ENCODE results near the gene LDLRAD3.

The LDLRAD3 gene

DNA sequence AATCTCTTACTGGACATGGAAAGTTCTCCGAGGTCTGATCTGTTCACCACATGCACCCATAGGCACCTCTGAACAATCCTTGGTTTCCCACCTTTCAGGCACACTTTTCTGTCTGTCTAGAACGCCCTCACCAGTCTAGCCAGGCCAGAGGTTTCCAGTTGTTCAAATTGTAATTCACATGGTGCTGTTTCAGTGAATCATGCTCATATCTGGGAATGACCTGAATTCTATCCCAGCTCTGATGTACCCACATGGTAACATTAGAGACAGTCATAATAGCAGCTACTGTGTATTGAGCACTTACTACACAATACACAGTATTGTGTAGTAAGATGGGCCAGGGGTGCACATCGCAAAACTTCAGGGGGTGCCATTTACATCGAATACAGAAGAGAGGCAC, 207.1 kb downstream of the LDLRAD3 start:
- H3K9me3 ChIP-seq (ENCODE audit: control insufficient read depth, low read length), result no peaks in the 10 kb centered on the region
- 79 to 95% methylated on average over 3 of the region's 4 CpGs for WGBS, 2 experiments (ENCODE audit: insufficient coverage in 2 of 2)
- H3K4me1 ChIP-seq (ENCODE audit: control insufficient read depth, insufficient read depth, low read length, poor library complexity, severe bottlenecking), result peaks cover 43% of the 10 kb centered on the region
- no peak overlapping the region for H3K27ac ChIP-seq (ENCODE audit: low read depth, low read length, severe bottlenecking)
- H3K4me3 ChIP-seq (ENCODE audit: extremely low read depth, insufficient read depth, low read length, poor library complexity, severe bottlenecking), result no peak overlapping the region
- H3K36me3 ChIP-seq (ENCODE audit: control insufficient read depth, insufficient read depth, low read length), result peaks cover 10% of the 10 kb centered on the region

DNA sequence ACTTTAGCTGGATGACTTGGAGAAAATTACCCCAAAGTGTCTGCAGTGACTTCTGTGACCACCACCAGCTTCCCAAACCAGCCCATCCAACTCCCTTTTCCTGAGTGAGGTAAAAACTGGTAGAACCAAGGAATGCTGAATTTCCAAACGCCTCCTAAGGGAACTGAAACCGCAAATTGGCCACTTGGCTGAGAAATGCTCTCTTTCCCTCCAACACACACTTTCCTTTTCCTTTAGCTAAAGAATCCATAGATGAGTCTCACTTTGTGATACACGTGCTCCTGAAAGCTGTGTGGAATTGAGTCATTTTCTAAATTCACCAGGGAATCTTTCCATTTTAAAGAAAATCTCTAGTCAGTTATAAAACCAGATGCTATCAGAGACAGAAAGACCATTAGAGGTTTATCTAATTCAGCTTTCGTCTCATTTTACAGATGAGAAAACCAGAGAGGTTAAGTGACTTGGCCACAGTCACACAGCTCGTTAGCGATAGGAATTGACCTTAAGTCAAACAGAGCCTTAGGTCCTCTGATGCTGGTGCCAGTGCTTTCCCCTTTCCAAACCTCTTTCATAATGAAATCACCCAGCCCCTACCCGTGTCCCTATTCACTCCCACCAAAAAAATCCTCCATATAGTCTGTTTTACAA, 208.2 kb downstream of the LDLRAD3 start:
- H3K4me1 ChIP-seq (ENCODE audit: control insufficient read depth, insufficient read depth, low read length, poor library complexity, severe bottlenecking), result peaks cover 45% of the 10 kb centered on the region
- 88 to 97% methylated on average over 5 to 6 of the region's 7 CpGs for WGBS, 2 experiments (ENCODE audit: insufficient coverage in 2 of 2)
- peaks cover 10% of the 10 kb centered on the region for H3K36me3 ChIP-seq (ENCODE audit: control insufficient read depth, insufficient read depth, low read length)
- H3K4me3 ChIP-seq (ENCODE audit: extremely low read depth, insufficient read depth, low read length, poor library complexity, severe bottlenecking), result no peak overlapping the region
- no peaks in the 10 kb centered on the region for H3K9me3 ChIP-seq (ENCODE audit: control insufficient read depth, low read length)
- no peak overlapping the region for H3K27ac ChIP-seq (ENCODE audit: low read depth, low read length, severe bottlenecking)

GRCh38 chr11:36153551-36153950, 209.7 kb downstream of the LDLRAD3 start:
- Histone ChIP-seq H3K4me3 (ENCODE audit: extremely low read depth, insufficient read depth, low read length, poor library complexity, severe bottlenecking) (no peak overlapping the region), H3K4me1 (ENCODE audit: control insufficient read depth, insufficient read depth, low read length, poor library complexity, severe bottlenecking) (peaks cover 46% of the 10 kb centered on the region), H3K27ac (ENCODE audit: low read depth, low read length, severe bottlenecking) (peak overlapping the region; percentile 68), H3K36me3 (ENCODE audit: control insufficient read depth, insufficient read depth, low read length) (peaks cover under 1% of the 10 kb centered on the region), H3K9me3 (ENCODE audit: control insufficient read depth, low read length) (no peaks in the 10 kb centered on the region)
- WGBS, 2 experiments (ENCODE audit: insufficient coverage in 2 of 2), result no CpG with 5 or more reads among the region's 2 CpGs

DNA sequence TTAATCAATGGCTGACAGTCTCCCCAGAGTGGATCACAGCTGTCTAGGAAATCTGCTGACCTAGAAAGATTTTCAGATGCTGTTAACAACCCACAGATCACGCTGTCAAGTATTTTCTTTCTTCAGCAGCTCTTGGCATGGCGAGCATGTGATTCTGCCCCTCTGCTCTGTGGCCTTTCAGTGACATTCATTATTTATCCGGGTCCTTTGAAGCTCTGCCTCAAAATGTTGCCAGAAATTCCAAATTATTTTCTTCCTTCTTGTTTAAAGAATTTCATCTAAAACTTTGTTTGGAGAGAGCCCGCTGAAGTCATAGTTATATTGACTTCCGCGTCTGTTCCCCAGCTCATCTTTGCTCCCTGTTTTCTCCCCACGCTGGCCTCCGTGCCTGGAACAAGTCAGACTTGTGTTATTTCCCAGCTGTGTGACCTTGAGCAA, 211.3 kb downstream of the LDLRAD3 start:
- Histone ChIP-seq H3K9me3 (ENCODE audit: control insufficient read depth, low read length) (no peaks in the 10 kb centered on the region), H3K27ac (ENCODE audit: low read depth, low read length, severe bottlenecking) (peak overlapping the region; percentile 32), H3K4me1 (ENCODE audit: control insufficient read depth, insufficient read depth, low read length, poor library complexity, severe bottlenecking) (peaks cover 35% of the 10 kb centered on the region), H3K4me3 (ENCODE audit: extremely low read depth, insufficient read depth, low read length, poor library complexity, severe bottlenecking) (no peak overlapping the region), H3K36me3 (ENCODE audit: control insufficient read depth, insufficient read depth, low read length) (no peaks in the 10 kb centered on the region)
- 94 to 96% methylated on average over 4 to 6 of the region's 8 CpGs for WGBS, 2 experiments (ENCODE audit: insufficient coverage in 2 of 2)

DNA sequence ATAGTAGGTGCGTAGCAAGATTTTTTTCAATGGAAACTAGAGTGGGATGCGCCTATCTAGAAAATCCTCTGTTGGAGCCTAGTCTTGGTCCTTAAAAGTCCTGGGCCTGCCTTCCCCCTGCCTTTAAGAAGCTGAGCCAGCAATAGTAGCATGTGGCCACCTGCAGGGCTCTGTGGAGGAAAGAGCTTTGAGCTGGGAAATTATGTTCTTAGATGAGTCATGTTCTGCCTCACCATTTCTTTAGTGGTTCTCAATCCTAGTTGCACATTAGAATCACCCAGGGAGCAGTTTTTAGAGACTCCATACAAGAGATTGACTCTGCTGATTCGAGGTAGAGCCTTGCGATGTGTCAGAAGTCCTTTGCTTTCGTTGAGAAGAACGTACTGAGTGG, 211.9 kb downstream of the LDLRAD3 start:
- 93 to 94% methylated on average over 5 to 6 of the region's 6 CpGs for WGBS, 2 experiments (ENCODE audit: insufficient coverage in 2 of 2)
- H3K9me3 ChIP-seq (ENCODE audit: control insufficient read depth, low read length), result no peaks in the 10 kb centered on the region
- H3K4me1 ChIP-seq (ENCODE audit: control insufficient read depth, insufficient read depth, low read length, poor library complexity, severe bottlenecking), result peaks cover 29% of the 10 kb centered on the region
- no peak overlapping the region for H3K4me3 ChIP-seq (ENCODE audit: extremely low read depth, insufficient read depth, low read length, poor library complexity, severe bottlenecking)
- no peaks in the 10 kb centered on the region for H3K36me3 ChIP-seq (ENCODE audit: control insufficient read depth, insufficient read depth, low read length)
- H3K27ac ChIP-seq (ENCODE audit: low read depth, low read length, severe bottlenecking), result peak overlapping the region; percentile 36

DNA sequence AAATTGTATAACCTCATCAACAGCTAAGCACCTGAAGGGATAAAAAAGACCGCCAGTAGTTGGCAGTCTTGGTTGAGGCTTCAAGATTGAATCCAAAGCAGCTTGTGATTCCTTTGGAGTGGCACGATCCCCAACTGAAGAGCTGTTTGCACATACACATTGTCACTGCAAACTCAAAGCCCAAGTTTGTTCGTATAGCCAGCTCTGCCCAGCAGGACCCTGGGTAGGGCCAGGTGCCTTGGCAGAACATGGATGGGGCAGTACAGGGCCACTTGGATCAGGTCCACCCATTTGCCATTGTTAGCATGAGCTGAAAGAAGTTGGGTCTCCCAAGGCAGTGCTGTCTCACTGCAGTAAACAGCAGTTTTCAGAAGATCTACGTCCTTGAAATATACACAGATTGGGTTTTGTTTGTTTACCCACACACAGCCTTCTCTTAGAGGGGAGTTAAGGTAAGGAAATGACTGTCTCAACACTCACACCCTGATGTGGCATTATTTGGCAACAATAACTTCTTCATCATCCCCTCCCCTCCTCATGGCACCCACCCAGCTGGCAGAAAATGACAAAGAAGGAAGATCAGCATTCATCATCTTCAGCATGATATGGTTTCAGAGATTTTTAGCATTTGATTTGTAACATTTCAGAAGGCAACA, 212.4 kb downstream of the LDLRAD3 start:
- peak overlapping the region; percentile 36 for H3K27ac ChIP-seq (ENCODE audit: low read depth, low read length, severe bottlenecking)
- H3K4me1 ChIP-seq (ENCODE audit: control insufficient read depth, insufficient read depth, low read length, poor library complexity, severe bottlenecking), result peaks cover 27% of the 10 kb centered on the region
- H3K4me3 ChIP-seq (ENCODE audit: extremely low read depth, insufficient read depth, low read length, poor library complexity, severe bottlenecking), result no peak overlapping the region
- H3K36me3 ChIP-seq (ENCODE audit: control insufficient read depth, insufficient read depth, low read length), result no peaks in the 10 kb centered on the region
- WGBS, 2 experiments (ENCODE audit: insufficient coverage in 2 of 2), result 92 to 93% methylated on average over 3 of the region's 4 CpGs
- H3K9me3 ChIP-seq (ENCODE audit: control insufficient read depth, low read length), result no peaks in the 10 kb centered on the region

GRCh38 chr11:36156817-36157519, 213.1 kb downstream of the LDLRAD3 start:
- Histone ChIP-seq H3K36me3 (ENCODE audit: control insufficient read depth, insufficient read depth, low read length) (no peaks in the 10 kb centered on the region), H3K4me1 (ENCODE audit: control insufficient read depth, insufficient read depth, low read length, poor library complexity, severe bottlenecking) (peaks cover 23% of the 10 kb centered on the region), H3K27ac (ENCODE audit: low read depth, low read length, severe bottlenecking) (peak overlapping the region; percentile 36), H3K4me3 (ENCODE audit: extremely low read depth, insufficient read depth, low read length, poor library complexity, severe bottlenecking) (no peak overlapping the region), H3K9me3 (ENCODE audit: control insufficient read depth, low read length) (no peaks in the 10 kb centered on the region)
- 100% methylated on average over 4 of the region's 5 CpGs; no CpG with 5 or more reads in 1 of the 2 experiments for WGBS, 2 experiments (ENCODE audit: insufficient coverage in 2 of 2)

DNA sequence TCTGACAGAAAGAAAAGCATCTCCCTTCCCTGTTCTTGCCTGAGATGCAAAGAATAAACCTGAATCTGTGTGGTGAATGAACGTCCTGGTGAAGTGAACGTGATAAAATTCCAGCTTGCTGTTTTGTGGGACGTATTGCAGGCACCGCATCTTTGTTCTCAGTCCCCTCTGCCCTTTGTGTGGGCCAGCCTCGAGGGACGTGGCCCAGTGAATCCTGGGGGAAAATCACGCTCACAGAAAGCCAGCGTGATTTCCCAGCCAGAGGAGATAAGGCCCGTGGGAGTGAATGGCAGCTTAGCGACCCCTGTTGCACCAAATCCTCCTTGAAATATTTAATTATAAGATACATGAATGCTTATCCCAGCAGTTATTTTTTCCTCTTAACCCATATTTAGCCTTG, 216.2 kb downstream of the LDLRAD3 start:
- Histone ChIP-seq H3K27ac (ENCODE audit: low read depth, low read length, severe bottlenecking) (peak overlapping the region; percentile 67), H3K4me1 (ENCODE audit: control insufficient read depth, insufficient read depth, low read length, poor library complexity, severe bottlenecking) (peaks cover 31% of the 10 kb centered on the region), H3K4me3 (ENCODE audit: extremely low read depth, insufficient read depth, low read length, poor library complexity, severe bottlenecking) (no peak overlapping the region), H3K36me3 (ENCODE audit: control insufficient read depth, insufficient read depth, low read length) (no peaks in the 10 kb centered on the region), H3K9me3 (ENCODE audit: control insufficient read depth, low read length) (no peaks in the 10 kb centered on the region)
- 85 to 86% methylated on average over 6 to 8 of the region's 10 CpGs for WGBS, 2 experiments (ENCODE audit: insufficient coverage in 2 of 2)

GRCh38 chr11:36161572-36161971, 217.7 kb downstream of the LDLRAD3 start:
- no peak overlapping the region for H3K27ac ChIP-seq (ENCODE audit: low read depth, low read length, severe bottlenecking)
- H3K36me3 ChIP-seq (ENCODE audit: control insufficient read depth, insufficient read depth, low read length), result no peaks in the 10 kb centered on the region
- no peak overlapping the region for H3K4me3 ChIP-seq (ENCODE audit: extremely low read depth, insufficient read depth, low read length, poor library complexity, severe bottlenecking)
- peaks cover 21% of the 10 kb centered on the region for H3K4me1 ChIP-seq (ENCODE audit: control insufficient read depth, insufficient read depth, low read length, poor library complexity, severe bottlenecking)
- no peaks in the 10 kb centered on the region for H3K9me3 ChIP-seq (ENCODE audit: control insufficient read depth, low read length)
- 100% methylated on average over 2 of the region's 5 CpGs; no CpG with 5 or more reads in 1 of the 2 experiments for WGBS, 2 experiments (ENCODE audit: insufficient coverage in 2 of 2)

DNA sequence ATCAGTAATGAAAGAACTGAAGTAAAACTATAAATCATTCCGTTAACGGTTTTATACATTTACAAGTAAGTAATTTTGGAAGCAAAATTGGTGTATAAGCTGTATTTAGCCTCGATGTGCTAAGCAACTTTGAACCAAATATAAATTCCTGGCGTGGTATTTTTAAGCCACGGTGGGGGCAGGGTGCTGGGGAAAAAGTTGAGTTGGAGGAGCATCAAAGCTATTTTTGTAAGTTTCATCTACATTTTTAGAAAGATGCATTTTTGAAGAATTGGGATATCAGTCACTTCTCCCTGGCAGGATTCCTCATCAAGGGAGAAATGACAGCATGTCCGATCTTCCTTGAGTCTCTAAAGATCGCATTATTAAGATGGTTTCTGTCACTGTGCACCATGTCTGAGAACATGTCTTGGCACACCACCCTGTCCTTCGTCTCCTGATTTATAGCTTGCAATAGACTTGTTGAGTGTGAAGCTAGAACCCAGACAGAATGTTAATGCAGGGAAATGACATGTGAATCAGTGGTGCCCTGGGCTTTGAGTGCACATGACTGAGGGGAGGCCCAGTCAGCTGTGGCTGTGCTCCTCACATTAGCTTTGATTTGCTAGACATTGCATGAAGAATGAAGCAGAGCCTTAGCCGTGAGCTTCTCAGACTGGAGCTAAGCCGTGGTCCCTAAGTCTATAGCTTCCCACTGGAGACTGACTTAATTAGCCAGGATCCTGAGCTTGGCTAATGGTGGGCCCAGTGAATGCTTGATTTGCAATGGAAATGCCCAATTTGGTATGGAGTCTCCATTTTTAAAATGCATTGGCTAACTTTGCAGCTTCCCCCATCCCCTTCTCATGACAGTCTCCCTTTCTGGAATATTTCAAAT, 218.4 kb downstream of the LDLRAD3 start:
- no peak overlapping the region for H3K4me3 ChIP-seq (ENCODE audit: extremely low read depth, insufficient read depth, low read length, poor library complexity, severe bottlenecking)
- H3K4me1 ChIP-seq (ENCODE audit: control insufficient read depth, insufficient read depth, low read length, poor library complexity, severe bottlenecking), result peaks cover 19% of the 10 kb centered on the region
- peak overlapping the region; percentile 63 for H3K27ac ChIP-seq (ENCODE audit: low read depth, low read length, severe bottlenecking)
- no peaks in the 10 kb centered on the region for H3K36me3 ChIP-seq (ENCODE audit: control insufficient read depth, insufficient read depth, low read length)
- H3K9me3 ChIP-seq (ENCODE audit: control insufficient read depth, low read length), result no peaks in the 10 kb centered on the region
- 97% methylated on average over 6 to 7 of the region's 10 CpGs for WGBS, 2 experiments (ENCODE audit: insufficient coverage in 2 of 2)
